ENCODE data around the gene WDR13.

The WDR13 gene

DNA sequence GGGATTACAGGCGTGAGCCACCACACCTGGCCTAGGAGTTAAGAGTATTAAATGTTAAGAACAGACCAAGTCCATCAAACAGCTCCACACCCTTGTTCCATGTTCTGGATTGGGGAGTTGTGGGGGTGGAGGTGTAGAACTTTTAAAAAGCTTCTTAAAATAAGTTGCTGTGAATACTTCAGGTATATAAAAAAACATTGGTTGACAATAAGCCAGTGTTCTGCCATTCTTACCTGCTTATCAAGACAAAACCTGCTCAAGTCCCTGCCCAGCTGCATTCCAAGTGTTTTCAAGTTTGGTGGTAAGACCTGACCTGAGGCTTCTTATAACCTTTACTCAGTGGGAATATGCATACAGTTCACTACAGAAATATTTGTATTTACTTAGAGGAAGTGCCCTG lies 16.6 kb upstream of the WDR13 start:
- DNase-seq (ENCODE audit: low spot score): no peak
- TF ChIP-seq, protein P1, sequence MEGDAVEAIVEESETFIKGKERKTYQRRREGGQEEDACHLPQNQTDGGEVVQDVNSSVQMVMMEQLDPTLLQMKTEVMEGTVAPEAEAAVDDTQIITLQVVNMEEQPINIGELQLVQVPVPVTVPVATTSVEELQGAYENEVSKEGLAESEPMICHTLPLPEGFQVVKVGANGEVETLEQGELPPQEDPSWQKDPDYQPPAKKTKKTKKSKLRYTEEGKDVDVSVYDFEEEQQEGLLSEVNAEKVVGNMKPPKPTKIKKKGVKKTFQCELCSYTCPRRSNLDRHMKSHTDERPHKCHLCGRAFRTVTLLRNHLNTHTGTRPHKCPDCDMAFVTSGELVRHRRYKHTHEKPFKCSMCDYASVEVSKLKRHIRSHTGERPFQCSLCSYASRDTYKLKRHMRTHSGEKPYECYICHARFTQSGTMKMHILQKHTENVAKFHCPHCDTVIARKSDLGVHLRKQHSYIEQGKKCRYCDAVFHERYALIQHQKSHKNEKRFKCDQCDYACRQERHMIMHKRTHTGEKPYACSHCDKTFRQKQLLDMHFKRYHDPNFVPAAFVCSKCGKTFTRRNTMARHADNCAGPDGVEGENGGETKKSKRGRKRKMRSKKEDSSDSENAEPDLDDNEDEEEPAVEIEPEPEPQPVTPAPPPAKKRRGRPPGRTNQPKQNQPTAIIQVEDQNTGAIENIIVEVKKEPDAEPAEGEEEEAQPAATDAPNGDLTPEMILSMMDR (IDR thresholded peaks at IDR 0.05; ENCODE audit: extremely low read depth, missing control alignments): no peak

DNA sequence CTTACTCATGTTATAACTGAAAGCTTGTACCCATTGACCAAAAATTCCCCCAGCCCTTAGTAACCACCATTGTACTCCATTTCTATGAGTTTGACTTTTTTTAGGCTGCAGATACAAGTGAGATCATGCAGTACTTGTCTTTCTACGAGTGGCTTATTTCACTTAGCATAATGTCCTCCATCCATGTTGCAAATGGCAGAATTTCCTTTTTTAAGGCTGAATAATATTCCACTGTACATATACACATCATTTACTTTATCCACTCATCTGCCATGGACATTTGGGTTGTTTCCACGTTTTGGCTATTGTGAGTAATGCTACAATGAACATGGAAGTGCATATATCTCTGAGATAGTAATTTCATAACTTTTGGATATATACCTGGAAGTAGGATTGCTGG lies 12.6 kb upstream of the WDR13 start:
- no peak for DNase-seq (ENCODE audit: low spot score)
- TF ChIP-seq, protein P1 (IDR thresholded peaks at IDR 0.05; ENCODE audit: extremely low read depth, missing control alignments): no peak

DNA sequence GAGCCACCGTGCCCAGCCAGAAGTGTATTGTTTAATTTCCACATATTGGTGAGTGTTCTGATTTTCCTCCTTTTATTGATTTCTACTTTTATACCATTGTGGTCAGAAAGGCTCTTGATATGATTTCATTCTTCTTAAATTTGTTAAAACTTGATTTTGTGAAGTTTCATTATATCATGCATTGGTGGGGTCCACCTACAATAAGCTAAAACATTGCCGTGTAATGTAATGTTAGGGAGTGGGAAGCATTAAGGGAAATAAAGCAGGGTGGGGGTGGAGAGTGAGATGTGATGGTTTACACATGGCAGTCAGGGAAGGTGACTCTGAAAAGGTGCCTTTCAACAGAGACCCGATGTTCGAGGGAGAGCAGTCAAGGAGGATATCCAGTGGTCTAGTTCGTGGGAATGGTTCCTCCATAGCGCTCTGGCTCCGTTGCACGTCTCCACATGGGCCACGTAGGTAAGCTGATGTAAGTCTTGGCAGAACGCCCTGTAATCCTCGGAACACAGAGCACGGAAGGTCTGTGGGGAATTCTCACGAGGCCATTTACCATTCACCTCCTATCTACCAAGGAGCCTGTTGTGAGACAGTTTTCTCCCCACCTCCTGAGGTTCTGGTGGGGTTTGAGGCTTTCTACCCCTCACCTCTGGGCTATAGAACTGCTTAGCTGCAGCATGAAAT lies 7.7 kb upstream of the WDR13 start:
- TF ChIP-seq, protein P1 (IDR thresholded peaks at IDR 0.05; ENCODE audit: extremely low read depth, missing control alignments): no peak
- no peak for DNase-seq (ENCODE audit: low spot score)

DNA sequence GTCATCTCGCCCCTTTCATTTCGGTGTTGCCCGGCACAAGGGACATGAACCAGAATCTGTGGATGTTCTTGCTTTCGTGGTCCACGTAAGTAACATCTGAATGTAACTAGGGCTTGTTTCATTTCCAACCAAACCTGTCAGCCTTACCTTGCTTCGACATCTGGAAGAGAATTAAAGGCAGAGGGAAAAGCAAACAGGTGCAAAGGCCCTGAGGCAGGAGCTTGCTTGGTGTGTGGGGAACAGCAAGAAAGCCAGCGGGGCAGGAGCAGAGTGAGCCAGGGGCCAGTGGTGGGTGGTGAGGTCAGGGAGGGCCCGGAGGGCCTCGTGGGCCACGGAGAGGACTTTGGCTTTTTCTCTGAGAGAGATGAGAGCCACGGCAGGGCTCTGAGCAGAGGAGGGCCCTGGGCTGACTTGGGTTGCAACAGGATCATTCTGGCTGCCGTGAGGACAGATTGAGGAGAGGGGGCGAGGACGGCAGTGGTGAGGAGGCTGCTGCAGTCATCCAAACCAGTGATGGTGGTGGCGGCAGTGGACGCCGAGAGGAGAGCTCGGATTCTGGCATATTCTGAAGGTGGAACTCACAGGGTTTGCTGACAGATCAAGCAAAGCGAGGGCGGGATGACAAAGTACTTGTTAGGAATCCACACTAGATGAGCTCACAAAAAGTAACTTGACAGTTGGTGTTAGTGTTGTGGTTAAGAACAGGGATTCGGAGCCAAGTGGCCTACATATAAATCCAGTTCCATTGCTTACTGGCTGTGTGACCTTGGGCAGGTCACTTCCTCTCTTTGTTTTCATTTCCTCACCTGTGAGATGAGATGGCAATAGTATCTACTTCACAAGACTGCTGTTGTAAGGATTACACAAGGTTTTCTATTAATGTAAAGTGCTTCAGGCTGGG lies 6.8 kb upstream of the WDR13 start:
- TF ChIP-seq, protein P1 (IDR thresholded peaks at IDR 0.05; ENCODE audit: extremely low read depth, missing control alignments): no peak
- DNase-seq (ENCODE audit: low spot score): no peak

DNA sequence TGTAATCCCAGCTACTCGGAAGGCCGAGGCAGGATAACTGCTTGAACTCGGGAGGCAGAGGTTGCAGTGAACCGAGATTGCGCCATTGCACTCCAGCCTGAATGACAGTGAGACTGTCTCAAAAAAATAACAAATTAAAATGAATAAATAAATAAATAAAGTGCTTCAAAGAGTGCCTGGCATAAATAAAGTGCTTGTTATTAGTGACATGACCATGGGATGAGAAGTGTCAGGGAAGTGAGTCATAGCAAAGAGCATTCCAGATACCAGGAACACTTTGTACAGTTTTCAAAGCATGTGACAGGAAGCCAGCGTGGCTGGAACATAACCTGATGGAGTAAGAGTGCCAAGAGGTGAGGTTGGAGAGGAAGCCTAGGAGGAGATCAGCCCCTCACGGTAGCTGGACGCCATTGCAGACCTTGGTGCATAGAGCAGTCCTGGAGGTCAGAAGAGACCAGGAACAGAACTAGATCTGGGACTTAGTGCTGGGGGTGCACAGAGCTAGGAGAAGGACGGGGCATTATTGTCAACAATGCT lies 6.0 kb upstream of the WDR13 start:
- DNase-seq (ENCODE audit: low spot score): no peak
- TF ChIP-seq, protein P1 (IDR thresholded peaks at IDR 0.05; ENCODE audit: extremely low read depth, missing control alignments): no peak

DNA sequence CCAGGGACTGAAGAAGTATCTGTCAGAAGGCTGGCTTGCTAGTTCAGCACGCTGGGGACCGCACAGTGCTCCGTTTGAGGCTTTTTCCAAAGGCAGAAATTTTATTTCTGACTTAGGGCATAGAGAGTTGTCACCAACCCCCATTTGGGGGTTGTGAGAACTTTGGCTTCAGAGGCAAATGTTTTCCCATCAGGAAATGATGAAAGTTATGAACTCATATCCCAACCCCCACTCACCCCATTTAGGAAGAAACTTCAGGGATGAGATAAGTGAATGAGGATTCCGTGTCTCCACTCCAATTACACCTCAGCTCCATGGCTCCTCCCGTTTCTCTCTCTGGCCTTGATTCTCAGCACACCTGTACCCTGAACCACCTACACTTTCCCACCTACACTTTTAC lies 4.3 kb upstream of the WDR13 start:
- TF ChIP-seq, protein P1 (IDR thresholded peaks at IDR 0.05; ENCODE audit: extremely low read depth, missing control alignments): no peak
- no peak for DNase-seq (ENCODE audit: low spot score)

DNA sequence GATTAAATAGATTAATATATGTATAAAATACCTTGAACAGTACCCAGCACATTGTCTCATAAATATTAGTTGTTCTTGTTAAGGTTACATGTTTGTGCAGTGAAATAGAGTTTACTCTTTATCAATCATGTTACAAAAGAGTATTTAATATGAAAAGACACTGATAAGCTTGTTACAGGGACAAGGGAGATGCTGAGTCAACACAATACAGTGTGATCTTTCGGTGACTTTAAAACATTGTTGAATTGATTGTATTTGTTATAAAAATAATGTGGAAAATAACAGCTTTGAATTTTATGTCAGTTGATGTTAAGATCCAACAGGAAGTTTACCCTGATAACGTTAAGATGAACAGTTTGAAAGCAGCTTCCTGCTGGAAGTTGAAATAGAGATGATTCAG lies 1.4 kb upstream of the WDR13 start:
- TF ChIP-seq, protein P1 (IDR thresholded peaks at IDR 0.05; ENCODE audit: extremely low read depth, missing control alignments): no peak
- no peak for DNase-seq (ENCODE audit: low spot score)

All from GM20000 (cell line).